Tibial artery (tissue), 4 donors: ENCODE results near the gene KRT77.

ENCODE experiments used
- DNase-seq, 2 donors: peaks; one replicate each; pipeline ENCODE4 v3.0.0-alpha.2; 2019
- H3K27ac ChIP-seq, 2 donors: fragments of 200-600 bp; sonication (generic) in 1 of 2; 1 replicate in 1 of 2; 2 replicates in 1 of 2; pipeline ENCODE4 v1.5.1; 2018 to 2019; ENCODE audit warnings: mild to moderate bottlenecking in 1 of 2
- H3K27me3 ChIP-seq, 2 donors: fragments of 200-600 bp; sonication (generic) in 1 of 2; one replicate each; pipeline versions ENCODE4 v1.5.1 to v1.6.0; 2016 to 2019
- H3K36me3 ChIP-seq, 3 donors: fragments of 200-600 bp; sonication (generic) in 2 of 3; one replicate each; pipeline ENCODE4 v1.5.1; 2016 to 2019; ENCODE audit warnings: mild to moderate bottlenecking in 2 of 3
- H3K4me1 ChIP-seq, 4 donors: fragments of 200-600 bp; sonication (generic) in 2 of 4; 1 replicate in 3 of 4; 2 replicates in 1 of 4; pipeline ENCODE4 v1.5.1; 2016 to 2019
- H3K4me3 ChIP-seq, 2 donors: fragments of 200-600 bp; sonication (generic) in 1 of 2; 1 replicate in 1 of 2; 2 replicates in 1 of 2; pipeline ENCODE4 v1.5.1; 2018 to 2019; ENCODE audit warnings: mild to moderate bottlenecking in 2 of 2
- H3K9me3 ChIP-seq, 3 donors: fragments of 200-600 bp; sonication (generic) in 1 of 3; one replicate each; pipeline ENCODE4 v1.5.1; 2016 to 2019
- intact Hi-C: fragments of 100-400 bp; cut with DNase I; formaldehyde crosslinking; loops from one replicate; pipeline ENCODE4 v1.15.0; 2023; ENCODE audit warnings: low total_unique reads
- TF ChIP-seq, protein P1 (sequence below), 2 experiments: fragments of 200-600 bp in 1 of 2; fragments of 450-650 bp in 1 of 2; IDR thresholded peaks; one replicate each; pipeline ENCODE4 v1.5.1; 2017 to 2019; ENCODE audit warnings: antibody characterized with exemption in 2 of 2, mild to moderate bottlenecking in 1 of 2, moderate library complexity in 1 of 2

Gene KRT77

DNA sequence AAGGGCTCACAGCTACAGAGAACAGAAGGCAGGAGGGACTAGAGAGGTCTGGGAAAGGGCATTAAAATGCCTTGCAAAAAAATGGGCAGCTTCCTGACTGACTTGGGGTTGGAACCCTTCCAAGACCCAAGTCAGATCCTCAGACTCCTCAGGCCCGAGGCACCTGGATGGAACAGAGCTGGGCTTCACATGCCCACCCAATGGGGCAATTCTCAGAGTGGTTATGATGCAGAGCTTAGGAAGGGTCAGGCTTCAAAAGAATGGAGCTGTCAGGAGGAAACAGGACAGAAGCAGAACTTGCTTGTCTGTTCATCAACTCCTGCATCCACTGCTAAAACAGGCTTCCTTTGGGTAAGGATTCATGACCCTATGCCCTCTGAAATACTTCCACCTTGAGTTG is 13.4 kb downstream of the KRT77 start:
- no peak overlapping the region for H3K27ac ChIP-seq
- H3K36me3 ChIP-seq: no peaks in the 10 kb centered on the region
- TF ChIP-seq, protein P1, sequence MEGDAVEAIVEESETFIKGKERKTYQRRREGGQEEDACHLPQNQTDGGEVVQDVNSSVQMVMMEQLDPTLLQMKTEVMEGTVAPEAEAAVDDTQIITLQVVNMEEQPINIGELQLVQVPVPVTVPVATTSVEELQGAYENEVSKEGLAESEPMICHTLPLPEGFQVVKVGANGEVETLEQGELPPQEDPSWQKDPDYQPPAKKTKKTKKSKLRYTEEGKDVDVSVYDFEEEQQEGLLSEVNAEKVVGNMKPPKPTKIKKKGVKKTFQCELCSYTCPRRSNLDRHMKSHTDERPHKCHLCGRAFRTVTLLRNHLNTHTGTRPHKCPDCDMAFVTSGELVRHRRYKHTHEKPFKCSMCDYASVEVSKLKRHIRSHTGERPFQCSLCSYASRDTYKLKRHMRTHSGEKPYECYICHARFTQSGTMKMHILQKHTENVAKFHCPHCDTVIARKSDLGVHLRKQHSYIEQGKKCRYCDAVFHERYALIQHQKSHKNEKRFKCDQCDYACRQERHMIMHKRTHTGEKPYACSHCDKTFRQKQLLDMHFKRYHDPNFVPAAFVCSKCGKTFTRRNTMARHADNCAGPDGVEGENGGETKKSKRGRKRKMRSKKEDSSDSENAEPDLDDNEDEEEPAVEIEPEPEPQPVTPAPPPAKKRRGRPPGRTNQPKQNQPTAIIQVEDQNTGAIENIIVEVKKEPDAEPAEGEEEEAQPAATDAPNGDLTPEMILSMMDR (IDR thresholded peaks at IDR 0.05): no peak
- no peaks in the 10 kb centered on the region for H3K9me3 ChIP-seq
- peaks cover 0 to 82% of the 10 kb centered on the region in 2 donors for H3K27me3 ChIP-seq
- intact Hi-C loops: no loop called here
- DNase-seq: no peak
- H3K4me1 ChIP-seq: peaks cover 0 to 11% (median 6%) of the 10 kb centered on the region in 4 donors
- H3K4me3 ChIP-seq: no peak overlapping the region

DNA sequence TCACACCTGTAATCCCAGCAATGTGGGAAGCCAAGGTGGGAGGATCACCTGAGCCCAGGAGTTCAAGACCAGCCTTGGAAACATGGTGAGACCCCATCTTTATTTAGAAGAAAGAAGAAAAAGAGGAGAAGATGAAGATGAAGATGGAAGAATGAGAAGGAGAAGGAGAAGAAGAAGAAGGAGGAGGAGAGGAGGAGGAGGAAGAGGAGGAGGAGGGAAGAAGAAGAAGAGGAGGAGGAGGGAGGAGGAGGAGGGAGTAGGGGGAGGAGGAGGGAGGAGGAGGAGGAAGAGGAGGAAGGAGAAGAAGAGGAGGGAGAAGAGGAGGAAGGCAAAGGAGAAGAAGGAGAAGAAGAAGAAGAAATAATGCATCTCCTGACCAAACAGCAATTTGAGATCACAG is 14.1 kb downstream of the KRT77 start:
- intact Hi-C loops: no loop called here
- H3K4me1 ChIP-seq: peaks cover 0 to 11% (median 6%) of the 10 kb centered on the region in 4 donors
- H3K9me3 ChIP-seq: no peaks in the 10 kb centered on the region
- no peak for DNase-seq
- H3K36me3 ChIP-seq: no peaks in the 10 kb centered on the region
- TF ChIP-seq, protein P1 (IDR thresholded peaks at IDR 0.05): no peak
- H3K27ac ChIP-seq: no peak overlapping the region
- peaks cover 0 to 82% of the 10 kb centered on the region in 2 donors for H3K27me3 ChIP-seq
- H3K4me3 ChIP-seq: no peak overlapping the region

DNA sequence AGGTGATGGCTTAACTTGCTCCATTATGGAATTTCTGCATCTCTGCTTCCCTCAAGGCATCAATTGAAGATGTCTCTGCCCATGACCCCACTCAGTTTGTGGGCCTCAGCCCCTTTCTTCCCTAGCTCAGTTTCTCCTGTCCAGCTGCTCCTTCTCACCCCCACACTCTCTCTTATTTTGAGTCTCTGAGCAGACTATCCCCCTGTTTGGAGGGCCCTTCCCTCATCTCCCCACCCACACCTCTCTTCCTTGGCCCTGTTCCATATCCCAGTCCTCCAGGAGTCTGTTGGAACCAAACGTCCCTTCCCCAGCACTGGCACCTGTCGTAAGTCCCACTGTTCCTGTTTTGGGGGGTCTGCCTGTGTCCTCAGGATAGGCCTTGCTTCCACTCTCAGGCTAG is 14.8 kb downstream of the KRT77 start:
- DNase-seq: no peak
- H3K36me3 ChIP-seq: no peaks in the 10 kb centered on the region
- intact Hi-C loops: no loop called here
- H3K4me3 ChIP-seq: no peak overlapping the region
- H3K4me1 ChIP-seq: peaks cover 0 to 11% (median 6%) of the 10 kb centered on the region in 4 donors
- H3K9me3 ChIP-seq: no peaks in the 10 kb centered on the region
- H3K27me3 ChIP-seq: peaks cover 0 to 85% of the 10 kb centered on the region in 2 donors
- H3K27ac ChIP-seq: no peak overlapping the region
- TF ChIP-seq, protein P1 (IDR thresholded peaks at IDR 0.05): no peak

GRCh38 chr12:52687497-52688385 is 15.6 kb downstream of the KRT77 start:
- H3K9me3 ChIP-seq: no peaks in the 10 kb centered on the region
- TF ChIP-seq, protein P1 (IDR thresholded peaks at IDR 0.05): no peak
- no peak overlapping the region for H3K4me3 ChIP-seq
- peaks cover 0 to 81% of the 10 kb centered on the region in 2 donors for H3K27me3 ChIP-seq
- intact Hi-C loops: no loop called here
- no peak for DNase-seq
- H3K4me1 ChIP-seq: peaks cover 0 to 11% (median 6%) of the 10 kb centered on the region in 4 donors
- H3K27ac ChIP-seq: no peak overlapping the region
- no peaks in the 10 kb centered on the region for H3K36me3 ChIP-seq

DNA sequence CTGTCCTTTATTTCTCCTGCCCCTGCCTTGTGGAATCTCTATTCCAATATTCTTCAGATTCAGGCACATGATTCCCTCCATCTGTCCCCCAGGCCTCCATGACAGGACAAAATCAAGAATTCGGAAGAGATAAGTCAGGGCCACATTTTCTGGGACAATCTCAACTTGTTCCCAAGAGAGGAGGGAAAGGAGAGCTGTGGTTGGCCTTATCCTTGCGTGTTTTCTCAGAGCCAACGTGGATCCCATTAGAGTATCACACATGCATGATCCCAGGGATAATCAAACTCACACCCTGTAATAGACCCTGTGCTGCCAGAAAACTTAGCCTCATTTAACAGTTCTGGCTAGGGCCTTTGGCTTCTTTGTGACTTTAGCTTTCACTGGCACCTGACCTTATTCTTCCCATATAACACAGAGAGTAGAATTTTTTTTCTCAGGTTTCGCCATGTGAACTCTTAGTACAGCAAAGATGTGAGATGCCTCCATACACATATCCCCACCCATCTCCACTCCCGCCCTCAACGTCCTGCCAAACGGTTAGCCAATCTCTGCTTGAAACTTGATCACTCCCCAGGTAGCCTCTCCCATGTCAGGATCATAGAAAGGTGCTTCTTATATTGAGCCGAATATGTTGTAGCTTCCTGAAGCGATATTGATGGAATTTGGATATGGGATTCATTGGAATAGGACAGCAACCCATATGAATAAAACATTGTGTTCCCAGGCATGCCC is 16.4 kb downstream of the KRT77 start:
- H3K27me3 ChIP-seq: peaks cover 0 to 73% of the 10 kb centered on the region in 2 donors

More for the DNA sequence above, 16.4 kb downstream of the KRT77 start:
- Histone ChIP-seq H3K36me3 (no peaks in the 10 kb centered on the region), H3K4me1 (peaks cover 0 to 11% (median 6%) of the 10 kb centered on the region in 4 donors), H3K9me3 (no peaks in the 10 kb centered on the region), H3K4me3 (no peak overlapping the region), H3K27ac (no peak overlapping the region)
- TF ChIP-seq, protein P1 (IDR thresholded peaks at IDR 0.05): no peak
- intact Hi-C loops: no loop called here
- DNase-seq: no peak
